Measurements from ENCODE around the gene ZNF638. TPM values are rescaled to one million over a fixed set of nuclear protein-coding genes. Genes with fewer than 3 reads are reported as not detected.

The ZNF638 gene
- total and polyA plus RNA-seq, 2 of the 4 experiments (the other 2 are of a cell fraction) = 46.4 to 129 TPM

- no peak overlapping the region for H4K8ac ChIP-seq (ENCODE audit: low read depth in 2 of 2, low read length in 2 of 2)
- CTCF ChIA-PET = no interaction called here
- dilution Hi-C loops (cut with HindIII; ENCODE audit: low sequenced_read_pairs, unreplicated experiment) = no loop called here
- H3K14ac ChIP-seq (replicated peaks; ENCODE audit: low read depth, low read length) = no peak overlapping the region
- no peak overlapping the region for H3K4me3 ChIP-seq (ENCODE audit: insufficient read depth, low read depth, low read length)
- no peak overlapping the region for H3K4ac ChIP-seq (ENCODE audit: low read depth, low read length)
- H3K27ac ChIP-seq (ENCODE audit: insufficient read depth, low read length) = no peak overlapping the region
- no peak overlapping the region for H3K23ac ChIP-seq (ENCODE audit: low read depth, low read length)
- H3K9me1 ChIP-seq (ENCODE audit: insufficient read depth, low read length) = no peaks in the 10 kb centered on the region
- DNase-seq (no peak), ATAC-seq (ENCODE audit: low read depth) (no peak)
- H4K20me1 ChIP-seq (ENCODE audit: insufficient read depth, low read length) = no peaks in the 10 kb centered on the region; the same call in none of the 2 replicates
- H2BK5ac ChIP-seq (ENCODE audit: low read depth, low read length, poor library complexity, severe bottlenecking) = no peak overlapping the region
- WGBS, 2 experiments (ENCODE audit: extremely low coverage in 2 of 2, insufficient read length in 1 of 2) = no CpG with 5 or more reads among the region's 4 CpGs
- no peak overlapping the region for H4K91ac ChIP-seq (ENCODE audit: insufficient read depth, low read depth, low read length)
- H3K56ac ChIP-seq (ENCODE audit: extremely low read depth, insufficient read depth, low read length) = no peak overlapping the region
- in situ Hi-C loops (cut with MboI; ENCODE audit: low sequenced_read_pairs) = no loop called here
- H3K79me1 ChIP-seq (ENCODE audit: low read depth in 1 of 2, low read length in 2 of 2) = peaks cover 0 to 7% of the 10 kb centered on the region in 2 experiments; a peak in 1 of 4 replicates
- no peak overlapping the region for H2BK20ac ChIP-seq (ENCODE audit: low read depth, low read length)
- no peak overlapping the region for H2AK9ac ChIP-seq (replicated peaks; ENCODE audit: low read depth, low read length, poor library complexity)
- intact Hi-C loops (cut with micrococcal nuclease) = no loop called here
- H3K4me2 ChIP-seq (ENCODE audit: low read depth, low read length) = no peak overlapping the region
- BruUV-seq (replicated peaks) = no TSS peak
- no peak overlapping the region for H3K9ac ChIP-seq (ENCODE audit: low read depth, low read length)
- no peaks in the 10 kb centered on the region; the same call in 1 of the 2 replicates for H3K9me3 ChIP-seq (ENCODE audit: control insufficient read depth, insufficient read depth, low read length)
- POLR2A ChIA-PET (ENCODE audit: unreplicated experiment) = no interaction called here
- no peak overlapping the region for H2AK5ac ChIP-seq (ENCODE audit: low read depth, low read length)
- no peak overlapping the region for H2BK15ac ChIP-seq (ENCODE audit: low read depth, low read length)
- TF ChIP-seq RFX5 (IDR thresholded peaks at IDR 0.05; ENCODE audit: low read depth, low read length) (no peak), CHD1 (IDR thresholded peaks at IDR 0.05; ENCODE audit: low read depth, low read length) (no peak), POLR2A (IDR thresholded peaks at IDR 0.05; ENCODE audit: low read depth, low read length) (no peak), USF2 (IDR thresholded peaks at IDR 0.05; ENCODE audit: low read depth, low read length) (no peak), FOS (IDR thresholded peaks at IDR 0.05; ENCODE audit: low read depth, low read length) (no peak), RAD21 (IDR thresholded peaks at IDR 0.05; ENCODE audit: low read length) (no peak), BHLHE40 (IDR thresholded peaks at IDR 0.05; ENCODE audit: low read depth, low read length) (no peak), NFE2L2 (IDR thresholded peaks at IDR 0.05; ENCODE audit: low read depth, low read length) (no peak), MXI1 (IDR thresholded peaks at IDR 0.05; ENCODE audit: borderline replicate concordance, low read depth, low read length) (no peak)
- peaks cover 14% of the 10 kb centered on the region for H3K27me3 ChIP-seq (ENCODE audit: control insufficient read depth, insufficient read depth, low read length)
- H4K5ac ChIP-seq (ENCODE audit: low read depth, low read length) = no peak overlapping the region
- no peak overlapping the region for H2AFZ ChIP-seq (replicated peaks; ENCODE audit: low read length, poor library complexity)
- H3K4me1 ChIP-seq (ENCODE audit: control insufficient read depth, insufficient read depth, low read length) = no peaks in the 10 kb centered on the region
- H3K36me3 ChIP-seq (ENCODE audit: control insufficient read depth, insufficient read depth, low read length) = no peaks in the 10 kb centered on the region
- H3K18ac ChIP-seq (ENCODE audit: low read depth, low read length) = no peak overlapping the region
- H2BK120ac ChIP-seq (ENCODE audit: low read depth, low read length) = no peak overlapping the region
Observed at GRCh38 chr2:71327916-71328315, 3.7 kb upstream of the ZNF638 start.

Data from IMR-90 (cell line).